Esophagus squamous epithelium (tissue), 5 donors: ENCODE data around the gene ATP5PB. TPM values are rescaled to one million over a fixed set of nuclear protein-coding genes. Genes with fewer than 3 reads are reported as not detected.

ENCODE experiments used
- DNase-seq: peaks from one replicate; lab custom pipeline; 2025; lab: John Stamatoyannopoulos, UW
- H3K27ac ChIP-seq, 4 donors: fragments of 200-600 bp; sonication (generic); one replicate each; pipeline ENCODE4 v1.5.1; 2016 to 2019; ENCODE audit warnings: mild to moderate bottlenecking in 1 of 4
- H3K27me3 ChIP-seq, 4 donors: fragments of 200-600 bp; sonication (generic); 1 replicate in 3 of 4; 2 replicates in 1 of 4; pipeline versions ENCODE4 v1.5.1 to v1.6.0; 2017 to 2021; ENCODE audit warnings: antibody characterized with exemption in 1 of 4
- H3K36me3 ChIP-seq, 3 donors: fragments of 200-600 bp; sonication (generic); one replicate each; pipeline ENCODE4 v1.5.1; 2016 to 2019
- H3K4me1 ChIP-seq, 3 donors: fragments of 200-600 bp; sonication (generic); one replicate each; pipeline ENCODE4 v1.5.1; 2017 to 2019
- H3K4me3 ChIP-seq, 4 donors: fragments of 200-600 bp; sonication (generic); 1 replicate in 3 of 4; 2 replicates in 1 of 4; pipeline ENCODE4 v1.5.1; 2016 to 2019; ENCODE audit warnings: mild to moderate bottlenecking in 2 of 4, moderate library complexity in 1 of 4
- H3K9me3 ChIP-seq, 3 donors: fragments of 200-600 bp; sonication (generic); one replicate each; pipeline ENCODE4 v1.5.1; 2016 to 2019
- CTCF ChIP-seq, 6 experiments: fragments of 450-650 bp in 4 of 6; fragments of 200-600 bp in 2 of 6; sonication (generic) in 2 of 6; IDR thresholded peaks; one replicate each; pipeline ENCODE4 v1.5.1; 2016 to 2019; ENCODE audit warnings: antibody characterized with exemption in 6 of 6, mild to moderate bottlenecking in 4 of 6, moderate library complexity in 4 of 6
- POLR2A ChIP-seq, 4 donors: fragments of 450-650 bp; IDR thresholded peaks; one replicate each; pipeline ENCODE4 v1.6.1; 2017; ENCODE audit warnings: antibody characterized with exemption in 4 of 4, mild to moderate bottlenecking in 4 of 4, moderate library complexity in 3 of 4
- WGBS, 2 donors: methylation state at CpG; one replicate each; pipeline ENCODE4 v1.1.5; 2018; 5-methylcytosine and 5-hydroxymethylcytosine counted together
- intact Hi-C: fragments of 100-400 bp; cut with DNase I; formaldehyde crosslinking; loops from one replicate; pipeline ENCODE4 v1.15.0; 2022
- total RNA-seq, 4 donors: library from RNA; depleted of rRNA; stranded (reverse); fragments of >200 nt; gene quantifications; one replicate each; pipeline ENCODE4 v1.1.0, GENCODE V29; 2016
- donor health status: DM: yes; HTN: yes; CAD: no.

Gene ATP5PB
- total RNA-seq, 4 donors from 2014 or later: 201 to 318 (median 243) TPM

GRCh38 chr1:111436726-111437125, 12.5 kb upstream of the ATP5PB start:
- Histone ChIP-seq H3K4me3 (no peak overlapping the region), H3K9me3 (no peaks in the 10 kb centered on the region), H3K36me3 (peaks cover 10 to 47% (median 26%) of the 10 kb centered on the region in 3 donors), H3K27ac (no peak overlapping the region), H3K27me3 (no peaks in the 10 kb centered on the region), H3K4me1 (no peaks in the 10 kb centered on the region)
- DNase-seq: no peak
- intact Hi-C loops: no loop called here
- TF ChIP-seq CTCF (IDR thresholded peaks at IDR 0.05) (no peak), POLR2A (IDR thresholded peaks at IDR 0.05) (no peak)
- 47 to 68% methylated on average over 3 of the region's 3 CpGs for WGBS, 2 donors

- DNase-seq: no peak
- intact Hi-C loops: no loop called here
- 76 to 91% methylated on average over 3 of the region's 3 CpGs for WGBS, 2 donors
- H3K27ac ChIP-seq: no peak overlapping the region
- H3K4me3 ChIP-seq: no peak overlapping the region
- TF ChIP-seq CTCF (IDR thresholded peaks at IDR 0.05) (no peak), POLR2A (IDR thresholded peaks at IDR 0.05) (no peak)
- no peaks in the 10 kb centered on the region for H3K4me1 ChIP-seq
- peaks cover 19 to 77% (median 51%) of the 10 kb centered on the region in 3 donors for H3K36me3 ChIP-seq
- H3K9me3 ChIP-seq: no peaks in the 10 kb centered on the region
- no peaks in the 10 kb centered on the region for H3K27me3 ChIP-seq
These were observed 9.6 kb upstream of the ATP5PB start for GRCh38 chr1:111439461-111440351.

DNA sequence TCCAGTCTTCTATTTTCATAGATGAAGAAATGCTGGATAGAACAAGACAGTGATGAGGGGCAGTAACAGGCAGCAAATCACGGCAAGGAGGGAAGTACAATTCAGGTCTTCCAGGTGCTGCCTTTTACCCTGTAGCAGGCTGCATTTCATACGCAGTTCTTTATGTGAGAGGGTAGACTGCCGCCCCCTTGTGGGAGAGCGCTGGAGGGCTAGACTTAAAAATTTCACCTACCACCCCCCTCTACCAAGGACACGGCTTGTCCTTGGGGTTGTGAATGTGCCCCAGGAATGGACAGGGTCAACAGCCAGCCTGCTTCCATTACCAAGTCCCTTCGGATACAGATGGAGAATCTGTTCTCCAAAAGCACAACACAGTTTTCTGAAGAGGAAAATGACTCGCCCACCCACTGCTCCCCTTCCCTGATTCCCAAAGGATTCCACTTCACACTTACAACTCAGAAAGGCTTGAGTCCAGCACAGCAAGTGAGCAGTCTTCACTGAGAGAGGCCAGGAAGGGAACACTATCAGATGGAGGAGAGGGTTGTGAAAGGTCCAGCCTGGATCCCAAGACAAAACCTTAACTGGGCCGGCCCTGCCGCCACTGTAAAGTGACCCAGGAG, 7.6 kb upstream of the ATP5PB start:
- Histone ChIP-seq H3K4me3 (no peak overlapping the region), H3K9me3 (no peaks in the 10 kb centered on the region), H3K27me3 (no peaks in the 10 kb centered on the region), H3K4me1 (peaks cover 0 to 12% (median 0%) of the 10 kb centered on the region in 3 donors), H3K36me3 (peaks cover 22 to 97% (median 55%) of the 10 kb centered on the region in 3 donors), H3K27ac (no peak overlapping the region)
- DNase-seq: no peak
- TF ChIP-seq POLR2A (IDR thresholded peaks at IDR 0.05): no peak
- TF ChIP-seq CTCF (IDR thresholded peaks at IDR 0.05): peak in 5 of 6 experiments; percentile 13 to 24 (median 18)
- WGBS, 2 donors: 66% methylated on average over 8 to 9 of the region's 9 CpGs
- intact Hi-C loops: no loop called here

DNA sequence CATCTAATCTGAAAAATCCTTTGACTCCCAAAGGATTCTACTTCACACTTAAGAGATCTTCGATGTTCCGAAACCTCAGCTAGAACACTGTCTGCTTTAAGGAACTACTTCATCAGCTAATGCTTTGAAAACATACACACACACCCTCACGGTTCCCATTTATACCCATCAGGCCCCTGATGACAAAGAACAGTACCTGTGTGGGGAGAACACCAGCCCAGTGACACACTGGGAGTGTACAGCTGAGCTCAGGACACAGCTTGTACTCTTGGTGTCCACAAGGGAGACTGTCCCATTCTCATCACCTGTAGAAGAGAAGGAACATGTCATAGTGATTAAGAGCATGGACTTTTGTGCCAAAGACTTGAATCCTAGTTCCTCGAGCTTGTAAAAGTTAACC, 6.8 kb upstream of the ATP5PB start:
- H3K36me3 ChIP-seq: peaks cover 22 to 94% (median 55%) of the 10 kb centered on the region in 3 donors
- H3K4me3 ChIP-seq: no peak overlapping the region
- no peaks in the 10 kb centered on the region for H3K27me3 ChIP-seq
- no peak overlapping the region for H3K27ac ChIP-seq
- intact Hi-C loops: no loop called here
- 86 to 98% methylated on average over 3 to 4 of the region's 4 CpGs for WGBS, 2 donors
- no peaks in the 10 kb centered on the region for H3K9me3 ChIP-seq
- peaks cover 0 to 20% (median 5%) of the 10 kb centered on the region in 3 donors for H3K4me1 ChIP-seq
- no peak for DNase-seq
- no peak for TF ChIP-seq POLR2A (IDR thresholded peaks at IDR 0.05)
- TF ChIP-seq CTCF (IDR thresholded peaks at IDR 0.05): no peak

- Histone ChIP-seq H3K4me3 (no peak overlapping the region), H3K4me1 (peaks cover 0 to 31% (median 12%) of the 10 kb centered on the region in 3 donors), H3K9me3 (no peaks in the 10 kb centered on the region), H3K36me3 (peaks cover 22 to 79% (median 46%) of the 10 kb centered on the region in 3 donors), H3K27ac (no peak overlapping the region), H3K27me3 (no peaks in the 10 kb centered on the region)
- intact Hi-C loops: no loop called here
- no peak for TF ChIP-seq CTCF (IDR thresholded peaks at IDR 0.05)
- TF ChIP-seq POLR2A (IDR thresholded peaks at IDR 0.05): no peak
- 78 to 86% methylated on average over 3 of the region's 3 CpGs for WGBS, 2 donors
- no peak for DNase-seq
These were observed 5.2 kb upstream of the ATP5PB start for GRCh38 chr1:111444031-111444430.
